Measurements from ENCODE around the gene CHSY3.

The CHSY3 gene

DNA sequence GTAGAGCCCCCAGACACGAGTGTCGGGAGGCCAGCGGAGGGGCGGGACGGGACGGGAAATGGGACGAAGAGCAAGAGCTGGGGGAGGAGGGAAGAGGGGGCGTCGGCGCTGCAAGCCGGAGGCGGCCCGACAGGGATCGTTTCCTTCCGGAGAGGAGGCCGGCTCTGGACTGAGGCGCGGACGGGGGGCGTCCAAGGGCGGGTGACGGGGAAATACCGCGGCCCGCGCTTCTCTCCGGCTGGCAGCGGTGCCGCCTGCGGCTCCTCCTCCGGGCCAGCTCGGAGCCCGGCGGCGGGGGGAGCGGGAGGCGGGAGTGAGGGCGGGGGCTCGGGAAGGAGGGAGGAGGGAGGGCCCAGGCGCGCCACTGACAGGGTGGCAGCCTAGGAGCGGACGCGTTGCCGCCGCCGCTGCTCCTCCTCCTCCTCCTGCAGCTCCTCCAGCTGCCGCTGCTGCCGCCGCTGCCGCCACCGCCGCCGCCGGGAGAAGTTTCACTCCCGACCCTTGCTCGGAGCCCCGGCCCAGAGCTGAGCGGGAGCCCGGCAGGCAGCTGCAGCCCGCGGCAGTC, at the start of gene CHSY3:
CHSY3 (plus strand) TSS at position 364 of the 565 bp plus-strand sequence.
- TF ChIP-seq CTCF (IDR thresholded peaks at IDR 0.05; ENCODE audit: poor library complexity, severe bottlenecking): peak; percentile 20
- Histone ChIP-seq H3K36me3 (ENCODE audit: low read depth) (no peaks in the 10 kb centered on the region), H3K9me3 (ENCODE audit: severe bottlenecking) (no peaks in the 10 kb centered on the region), H3K4me3 (ENCODE audit: severe bottlenecking) (peak within 1 kb of the TSS; percentile 41), H3K4me1 (ENCODE audit: insufficient read depth, poor library complexity, severe bottlenecking) (peaks cover 5% of the 10 kb centered on the region), H3K27ac (ENCODE audit: poor library complexity, severe bottlenecking) (no peak within 1 kb of the TSS), H3K27me3 (ENCODE audit: insufficient read depth, poor library complexity, severe bottlenecking) (peaks cover 36% of the 10 kb centered on the region)
- ATAC-seq (ENCODE audit: low read depth) (peak; percentile 86), DNase-seq (ENCODE audit: low spot score) (peak; percentile 88)

GRCh38 chr5:129856325-129856724, 47.9 kb upstream of the CHSY3 start:
- Histone ChIP-seq H3K4me3 (ENCODE audit: severe bottlenecking) (no peak overlapping the region), H3K4me1 (ENCODE audit: insufficient read depth, poor library complexity, severe bottlenecking) (peaks cover 11% of the 10 kb centered on the region), H3K27ac (ENCODE audit: poor library complexity, severe bottlenecking) (no peak overlapping the region), H3K27me3 (ENCODE audit: insufficient read depth, poor library complexity, severe bottlenecking) (no peaks in the 10 kb centered on the region), H3K36me3 (ENCODE audit: low read depth) (no peaks in the 10 kb centered on the region), H3K9me3 (ENCODE audit: severe bottlenecking) (no peaks in the 10 kb centered on the region)
- TF ChIP-seq CTCF (IDR thresholded peaks at IDR 0.05; ENCODE audit: poor library complexity, severe bottlenecking): no peak
- no peak for ATAC-seq (ENCODE audit: low read depth)
- DNase-seq (ENCODE audit: low spot score): no peak

DNA sequence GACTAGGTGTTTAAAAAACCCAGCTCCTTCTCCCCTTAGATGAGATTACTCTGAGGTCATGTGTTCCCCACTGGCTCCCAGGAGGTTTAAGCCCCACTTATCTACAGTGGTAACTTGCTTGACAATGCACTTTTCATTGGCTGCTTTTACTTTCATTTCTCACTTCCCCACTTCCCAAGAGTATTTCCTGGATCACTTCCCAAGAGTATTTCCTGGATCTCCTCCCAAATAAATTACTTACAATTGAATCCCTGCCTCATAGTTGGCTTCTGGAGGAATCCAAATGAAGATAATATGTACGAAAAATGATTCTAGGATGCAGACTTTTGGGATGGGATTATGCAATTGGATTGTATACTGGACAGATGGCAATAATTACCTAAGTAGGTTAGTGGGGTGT, 47.1 kb upstream of the CHSY3 start:
- Histone ChIP-seq H3K4me1 (ENCODE audit: insufficient read depth, poor library complexity, severe bottlenecking) (peaks cover 11% of the 10 kb centered on the region), H3K36me3 (ENCODE audit: low read depth) (no peaks in the 10 kb centered on the region), H3K4me3 (ENCODE audit: severe bottlenecking) (no peak overlapping the region), H3K27ac (ENCODE audit: poor library complexity, severe bottlenecking) (no peak overlapping the region), H3K9me3 (ENCODE audit: severe bottlenecking) (no peaks in the 10 kb centered on the region), H3K27me3 (ENCODE audit: insufficient read depth, poor library complexity, severe bottlenecking) (no peaks in the 10 kb centered on the region)
- ATAC-seq (ENCODE audit: low read depth): no peak
- no peak for DNase-seq (ENCODE audit: low spot score)
- TF ChIP-seq CTCF (IDR thresholded peaks at IDR 0.05; ENCODE audit: poor library complexity, severe bottlenecking): no peak

DNA sequence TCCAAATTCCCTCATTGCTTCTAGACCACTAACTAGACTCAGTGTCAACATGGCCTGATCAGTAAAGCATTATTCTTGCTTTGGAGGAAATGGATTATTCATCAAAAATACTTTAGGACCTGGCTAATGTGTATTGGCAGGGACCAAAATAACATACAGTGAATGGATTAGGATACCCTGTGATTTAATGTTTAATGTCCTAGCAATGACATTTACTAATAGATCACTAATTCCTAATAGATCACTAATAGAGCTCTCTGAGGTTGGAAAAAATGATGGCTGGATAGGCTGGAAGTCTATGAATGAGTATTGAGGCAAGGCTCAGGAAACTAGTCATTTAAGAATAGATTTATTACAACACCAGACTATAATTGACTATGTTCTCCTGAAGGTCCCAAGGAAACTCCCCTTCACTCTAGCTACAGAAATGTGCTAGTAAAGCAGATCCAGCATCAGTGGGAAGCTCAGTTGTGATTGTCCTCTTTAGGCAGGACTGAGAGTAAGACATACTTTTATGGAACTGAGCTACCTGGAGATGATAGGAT, 46.1 kb upstream of the CHSY3 start:
- DNase-seq (ENCODE audit: low spot score): no peak
- Histone ChIP-seq H3K4me1 (ENCODE audit: insufficient read depth, poor library complexity, severe bottlenecking) (peaks cover 11% of the 10 kb centered on the region), H3K27ac (ENCODE audit: poor library complexity, severe bottlenecking) (no peak overlapping the region), H3K27me3 (ENCODE audit: insufficient read depth, poor library complexity, severe bottlenecking) (no peaks in the 10 kb centered on the region), H3K4me3 (ENCODE audit: severe bottlenecking) (no peak overlapping the region), H3K36me3 (ENCODE audit: low read depth) (no peaks in the 10 kb centered on the region), H3K9me3 (ENCODE audit: severe bottlenecking) (no peaks in the 10 kb centered on the region)
- ATAC-seq (ENCODE audit: low read depth): no peak
- TF ChIP-seq CTCF (IDR thresholded peaks at IDR 0.05; ENCODE audit: poor library complexity, severe bottlenecking): no peak

DNA sequence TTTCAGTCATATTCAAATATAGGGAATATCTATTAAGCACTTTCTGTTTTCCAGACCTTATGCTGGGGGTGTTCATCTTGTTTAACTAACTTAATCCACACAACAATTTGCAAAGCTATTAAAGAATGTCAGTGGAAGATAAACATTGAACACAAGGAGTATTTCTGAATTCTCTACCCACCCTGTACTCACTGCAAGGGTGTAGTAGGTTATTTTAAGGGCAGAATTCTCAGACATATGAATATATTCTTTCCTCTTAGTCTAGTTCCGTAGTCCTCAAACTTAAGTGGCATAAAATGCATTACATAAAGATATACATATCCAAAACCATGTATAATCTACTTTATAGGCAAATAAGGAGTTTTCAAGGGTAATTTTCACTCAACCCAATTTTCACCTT, 19.9 kb upstream of the CHSY3 start:
- no peaks in the 10 kb centered on the region for H3K4me1 ChIP-seq (ENCODE audit: insufficient read depth, poor library complexity, severe bottlenecking)
- no peak for ATAC-seq (ENCODE audit: low read depth)
- H3K36me3 ChIP-seq (ENCODE audit: low read depth): no peaks in the 10 kb centered on the region
- no peak for DNase-seq (ENCODE audit: low spot score)
- TF ChIP-seq CTCF (IDR thresholded peaks at IDR 0.05; ENCODE audit: poor library complexity, severe bottlenecking): no peak
- no peaks in the 10 kb centered on the region for H3K27me3 ChIP-seq (ENCODE audit: insufficient read depth, poor library complexity, severe bottlenecking)
- no peak overlapping the region for H3K27ac ChIP-seq (ENCODE audit: poor library complexity, severe bottlenecking)
- no peaks in the 10 kb centered on the region for H3K9me3 ChIP-seq (ENCODE audit: severe bottlenecking)
- no peak overlapping the region for H3K4me3 ChIP-seq (ENCODE audit: severe bottlenecking)

All from RWPE2 (cell line).